Smooth muscle cell (in vitro differentiated cells): ENCODE results near the gene ELOVL2. TPM values are rescaled to one million over a fixed set of nuclear protein-coding genes. Genes with fewer than 3 reads are reported as not detected.

ENCODE experiments used
- DNase-seq: peaks from one replicate; lab custom pipeline; 2025; ENCODE audit not compliant: unreplicated experiment; lab: John Stamatoyannopoulos, UW
- H2AFZ ChIP-seq: fragments of 200-600 bp; sonication (generic); 2 replicates; pipeline ENCODE4 v1.6.0; 2016; ENCODE audit warnings: antibody characterized with exemption, low read depth, mild to moderate bottlenecking
- H3F3A ChIP-seq: fragments of 200-600 bp; sonication (generic); 2 replicates; pipeline ENCODE4 v1.6.0; 2017; ENCODE audit warnings: antibody characterized with exemption, low read depth
- H3K27ac ChIP-seq: fragments of 200-600 bp; sonication (generic); 2 replicates; pipeline ENCODE4 v1.5.1; 2016; ENCODE audit warnings: low read depth, mild to moderate bottlenecking
- H3K27me3 ChIP-seq: fragments of 200-600 bp; sonication (generic); 2 replicates; pipeline ENCODE4 v1.6.1; 2016; ENCODE audit warnings: low read depth, mild to moderate bottlenecking
- H3K36me3 ChIP-seq: fragments of 200-600 bp; sonication (generic); 2 replicates; pipeline ENCODE4 v1.5.1; 2016; ENCODE audit warnings: low read depth
- H3K4me1 ChIP-seq: fragments of 200-600 bp; sonication (generic); 2 replicates; pipeline ENCODE4 v1.5.1; 2016; ENCODE audit warnings: low read depth
- H3K4me2 ChIP-seq: fragments of 200-600 bp; sonication (generic); 2 replicates; pipeline ENCODE4 v1.6.0; 2016; ENCODE audit warnings: mild to moderate bottlenecking
- H3K4me3 ChIP-seq: fragments of 200-600 bp; sonication (generic); 2 replicates; pipeline ENCODE4 v1.5.1; 2016; ENCODE audit warnings: mild to moderate bottlenecking
- H3K79me2 ChIP-seq: fragments of 200-600 bp; sonication (generic); 2 replicates; pipeline ENCODE4 v1.6.0; 2016; ENCODE audit warnings: low read depth, mild to moderate bottlenecking
- H3K9ac ChIP-seq: fragments of 200-600 bp; sonication (generic); 2 replicates; pipeline ENCODE4 v1.6.0; 2016; ENCODE audit warnings: low read depth
- H3K9me3 ChIP-seq: fragments of 200-600 bp; sonication (generic); replicated peaks from 2 replicates; pipeline ENCODE4 v1.5.1; 2016; ENCODE audit warnings: low read depth
- H4K20me1 ChIP-seq: fragments of 200-600 bp; sonication (generic); 2 replicates; pipeline ENCODE4 v1.6.0; 2016; ENCODE audit warnings: low read depth
- WGBS: methylation state at CpG from one replicate; pipeline ENCODE4 v1.1.7; 2016; ENCODE audit warnings: low lambda C conversion rate; 5-methylcytosine and 5-hydroxymethylcytosine counted together
- polyA plus RNA-seq: library from polyadenylated mRNA; unstranded; fragments of >200 nt; fragmentation: Nextera tagmentation; extraction: Ambion mirVana; gene quantifications from 2 replicates; pipeline ENCODE4 v1.2.1, GENCODE V29; 2016
- total RNA-seq: library from RNA; depleted of rRNA; stranded (reverse); fragments of >200 nt; gene quantifications from 2 replicates; pipeline ENCODE4 v1.2.3, GENCODE V29; 2014
- TF ChIP-seq, protein P1 (sequence below): fragments of 200-600 bp; sonication (generic); IDR thresholded peaks from 2 replicates; pipeline ENCODE4 v1.5.1; 2017; ENCODE audit warnings: borderline replicate concordance, mild to moderate bottlenecking, antibody characterized with exemption; ENCODE audit not compliant: insufficient read depth, poor library complexity, severe bottlenecking

The ELOVL2 gene
- total and polyA plus RNA-seq, 2 experiments from 2014 or later = 15.9 to 28.9 TPM

DNA sequence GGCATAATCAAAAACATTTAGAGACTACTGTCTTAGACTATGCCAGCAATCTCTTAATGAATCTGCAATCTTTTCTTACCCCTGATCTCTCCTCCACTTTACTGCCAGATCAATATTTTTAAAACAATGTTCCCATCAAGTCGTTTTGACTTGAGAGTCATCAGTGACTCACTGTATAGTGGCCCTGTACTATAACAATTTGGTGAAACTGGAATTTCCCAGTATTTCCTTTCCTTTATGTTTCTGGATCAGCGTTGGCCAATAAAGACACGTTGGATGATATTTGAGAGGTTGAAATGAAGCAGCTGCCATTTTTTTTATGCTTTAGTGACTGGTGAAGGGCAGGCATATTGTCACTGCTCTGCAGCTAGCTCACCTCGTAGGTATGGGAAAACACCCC is 39.4 kb upstream of the ELOVL2 start:
- Histone ChIP-seq H3K9me3 (no peaks in the 10 kb centered on the region), H3F3A (no peaks in the 10 kb centered on the region), H2AFZ (no peak overlapping the region), H3K9ac (no peak overlapping the region), H3K27ac (no peak overlapping the region), H3K27me3 (no peaks in the 10 kb centered on the region), H4K20me1 (no peaks in the 10 kb centered on the region), H3K79me2 (no peaks in the 10 kb centered on the region), H3K4me3 (no peak overlapping the region), H3K36me3 (no peaks in the 10 kb centered on the region), H3K4me1 (no peaks in the 10 kb centered on the region), H3K4me2 (no peak overlapping the region)
- WGBS = 64% methylated on average over 4 of the region's 4 CpGs
- DNase-seq = no peak
- TF ChIP-seq, protein P1, sequence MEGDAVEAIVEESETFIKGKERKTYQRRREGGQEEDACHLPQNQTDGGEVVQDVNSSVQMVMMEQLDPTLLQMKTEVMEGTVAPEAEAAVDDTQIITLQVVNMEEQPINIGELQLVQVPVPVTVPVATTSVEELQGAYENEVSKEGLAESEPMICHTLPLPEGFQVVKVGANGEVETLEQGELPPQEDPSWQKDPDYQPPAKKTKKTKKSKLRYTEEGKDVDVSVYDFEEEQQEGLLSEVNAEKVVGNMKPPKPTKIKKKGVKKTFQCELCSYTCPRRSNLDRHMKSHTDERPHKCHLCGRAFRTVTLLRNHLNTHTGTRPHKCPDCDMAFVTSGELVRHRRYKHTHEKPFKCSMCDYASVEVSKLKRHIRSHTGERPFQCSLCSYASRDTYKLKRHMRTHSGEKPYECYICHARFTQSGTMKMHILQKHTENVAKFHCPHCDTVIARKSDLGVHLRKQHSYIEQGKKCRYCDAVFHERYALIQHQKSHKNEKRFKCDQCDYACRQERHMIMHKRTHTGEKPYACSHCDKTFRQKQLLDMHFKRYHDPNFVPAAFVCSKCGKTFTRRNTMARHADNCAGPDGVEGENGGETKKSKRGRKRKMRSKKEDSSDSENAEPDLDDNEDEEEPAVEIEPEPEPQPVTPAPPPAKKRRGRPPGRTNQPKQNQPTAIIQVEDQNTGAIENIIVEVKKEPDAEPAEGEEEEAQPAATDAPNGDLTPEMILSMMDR = no peak

DNA sequence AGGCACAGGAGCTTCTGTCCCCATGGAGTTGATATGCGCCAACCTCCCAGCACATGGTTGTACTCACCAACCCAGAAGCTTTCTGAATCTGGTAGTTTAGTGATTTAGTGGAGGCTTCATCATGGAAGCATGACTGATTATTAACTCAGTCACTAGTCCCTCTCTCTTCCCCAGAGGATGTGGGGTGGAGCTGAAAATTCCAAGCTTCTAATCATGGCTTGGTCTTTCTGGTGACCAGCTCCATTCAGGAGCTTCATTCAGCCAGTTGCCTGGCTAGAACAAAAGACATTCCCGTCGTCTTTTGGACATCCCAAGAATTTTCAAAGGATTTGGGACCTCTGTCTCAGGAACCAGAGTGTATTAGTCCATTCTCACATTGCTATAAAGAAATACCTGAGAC is 36.2 kb upstream of the ELOVL2 start:
- 85% methylated on average over 3 of the region's 3 CpGs for WGBS
- Histone ChIP-seq H3K4me3 (no peak overlapping the region), H3K36me3 (no peaks in the 10 kb centered on the region), H3K4me2 (no peak overlapping the region), H3K9me3 (no peaks in the 10 kb centered on the region), H3K9ac (no peak overlapping the region), H3K27ac (no peak overlapping the region), H3F3A (no peaks in the 10 kb centered on the region), H2AFZ (no peak overlapping the region), H3K27me3 (no peaks in the 10 kb centered on the region), H4K20me1 (no peaks in the 10 kb centered on the region), H3K4me1 (no peaks in the 10 kb centered on the region), H3K79me2 (no peaks in the 10 kb centered on the region)
- DNase-seq = no peak
- TF ChIP-seq, protein P1 = no peak

DNA sequence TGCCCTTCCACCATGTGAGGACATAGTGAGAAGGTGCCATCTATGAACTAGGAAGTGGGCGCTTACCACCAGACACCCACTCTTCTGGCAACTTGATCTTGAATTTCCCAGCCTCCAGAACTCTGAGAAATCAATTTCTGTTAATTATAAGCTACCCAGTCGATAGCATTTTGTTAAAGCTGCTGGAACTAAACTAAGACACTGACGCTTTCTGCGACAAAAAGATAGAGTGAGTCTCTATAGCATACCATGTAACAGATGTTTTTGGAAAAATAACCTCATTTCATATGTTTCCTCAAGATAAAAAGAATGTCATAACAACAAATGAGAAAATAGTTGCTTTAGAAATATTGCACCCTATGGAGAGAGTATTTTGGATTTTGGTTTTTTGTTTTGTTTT is 34.2 kb upstream of the ELOVL2 start:
- H3K9ac ChIP-seq = no peak overlapping the region
- H3F3A ChIP-seq = no peaks in the 10 kb centered on the region
- H3K36me3 ChIP-seq = no peaks in the 10 kb centered on the region
- H3K27ac ChIP-seq = no peak overlapping the region
- whole genome bisulfite sequencing = 97% methylated on average over 4 of the region's 4 CpGs
- H4K20me1 ChIP-seq = no peaks in the 10 kb centered on the region
- H3K4me2 ChIP-seq = no peak overlapping the region
- no peak overlapping the region for H2AFZ ChIP-seq
- no peaks in the 10 kb centered on the region for H3K27me3 ChIP-seq
- H3K9me3 ChIP-seq = no peaks in the 10 kb centered on the region
- no peaks in the 10 kb centered on the region for H3K4me1 ChIP-seq
- no peaks in the 10 kb centered on the region for H3K79me2 ChIP-seq
- no peak for DNase-seq
- TF ChIP-seq, protein P1 = no peak
- H3K4me3 ChIP-seq = no peak overlapping the region

DNA sequence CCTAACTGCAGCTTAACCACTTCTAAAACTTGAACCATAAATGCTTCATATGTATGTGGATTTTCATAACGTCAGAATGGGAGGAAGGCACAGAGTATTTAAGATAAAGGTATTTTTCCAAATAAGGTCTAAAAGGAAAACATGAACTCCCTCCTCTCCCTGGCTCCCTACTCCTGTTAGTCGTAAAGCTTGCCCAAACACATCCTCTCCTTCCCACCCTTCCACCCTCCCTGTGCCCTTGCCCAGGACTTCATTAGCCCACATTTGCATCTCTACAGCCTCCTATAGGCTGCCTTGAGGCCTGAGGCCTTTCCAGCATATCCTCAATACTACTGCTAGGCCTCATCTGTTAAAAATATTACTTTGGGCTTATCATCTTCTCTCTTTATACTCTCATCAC is 32.4 kb upstream of the ELOVL2 start:
- WGBS = 43% methylated on average over 2 of the region's 2 CpGs
- DNase-seq = no peak
- H3K27ac ChIP-seq = no peak overlapping the region

More for the DNA sequence above, 32.4 kb upstream of the ELOVL2 start:
- H3K4me1 ChIP-seq = no peaks in the 10 kb centered on the region
- no peaks in the 10 kb centered on the region for H3F3A ChIP-seq
- H3K9ac ChIP-seq = no peak overlapping the region
- H3K9me3 ChIP-seq = no peaks in the 10 kb centered on the region
- H3K4me2 ChIP-seq = no peak overlapping the region
- TF ChIP-seq, protein P1 = no peak
- no peak overlapping the region for H2AFZ ChIP-seq
- no peak overlapping the region for H3K4me3 ChIP-seq
- H3K79me2 ChIP-seq = no peaks in the 10 kb centered on the region
- H3K27me3 ChIP-seq = no peaks in the 10 kb centered on the region
- no peaks in the 10 kb centered on the region for H3K36me3 ChIP-seq
- no peaks in the 10 kb centered on the region for H4K20me1 ChIP-seq
